A549 treated with RU486 at 1 μM for 4 hours (cell line): ENCODE results near the gene PSMA8. TPM values are rescaled to one million over a fixed set of nuclear protein-coding genes. Genes with fewer than 3 reads are reported as not detected.

Source experiments
- total RNA-seq: library from RNA; stranded (reverse); fragments of 200-300 nt; extraction: Qiagen RNA extraction; gene quantifications from 5 replicates; pipeline ENCODE4 v1.2.3, GENCODE V29; 2022; ENCODE audit warnings: low read depth

The PSMA8 gene
- not detected in 5 replicates for total RNA-seq

DNA sequence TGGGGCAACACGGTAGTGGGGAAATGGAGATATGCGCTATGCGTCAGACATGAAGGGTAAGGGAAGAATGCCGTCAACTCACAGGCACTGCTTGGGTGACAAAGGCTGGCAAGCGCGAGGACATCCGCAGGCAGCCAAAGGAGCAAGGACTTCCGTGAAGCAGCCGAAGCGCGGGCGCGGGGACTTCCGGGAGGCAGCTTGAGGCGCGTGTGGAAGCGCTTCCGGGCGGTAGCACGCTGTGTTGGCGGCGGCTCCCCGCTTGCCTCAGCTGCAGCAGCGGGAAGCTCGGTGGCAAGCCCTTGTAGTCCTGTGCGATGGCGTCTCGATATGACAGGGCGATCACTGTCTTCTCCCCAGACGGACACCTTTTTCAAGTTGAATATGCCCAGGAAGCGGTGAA is at the start of gene PSMA8:
TSS of gene PSMA8 (plus strand) at position 218 of the 400 bp plus-strand sequence. CDS start at position 315, 97 bp downstream.

GRCh38 chr18:26090130-26091046 is 43.3 kb upstream of the PSMA8 start, which contains the start of gene SS18:
SS18 (minus strand) TSS chr18:26090613; CDS start chr18:26090569, 44 bp downstream.

GRCh38 chr18:26226229-26227050 is 92.8 kb downstream of the PSMA8 start, which contains the start of gene TAF4B:
TAF4B (plus strand) TSS chr18:26226445; CDS start chr18:26226934, 489 bp downstream.

Other genes starting within 250 kb of the PSMA8 start
- 40.8 to 59.9 TPM (median 54.2 TPM) in 5 replicates for gene SS18, start 43.3 kb upstream of the PSMA8 start, total RNA-seq
- gene TAF4B, start 92.6 kb downstream of the PSMA8 start, total RNA-seq: 3.4 to 5.7 TPM (median 5.6 TPM) in 5 replicates